Measurements from ENCODE around the gene OLIG1.

Gene OLIG1

DNA sequence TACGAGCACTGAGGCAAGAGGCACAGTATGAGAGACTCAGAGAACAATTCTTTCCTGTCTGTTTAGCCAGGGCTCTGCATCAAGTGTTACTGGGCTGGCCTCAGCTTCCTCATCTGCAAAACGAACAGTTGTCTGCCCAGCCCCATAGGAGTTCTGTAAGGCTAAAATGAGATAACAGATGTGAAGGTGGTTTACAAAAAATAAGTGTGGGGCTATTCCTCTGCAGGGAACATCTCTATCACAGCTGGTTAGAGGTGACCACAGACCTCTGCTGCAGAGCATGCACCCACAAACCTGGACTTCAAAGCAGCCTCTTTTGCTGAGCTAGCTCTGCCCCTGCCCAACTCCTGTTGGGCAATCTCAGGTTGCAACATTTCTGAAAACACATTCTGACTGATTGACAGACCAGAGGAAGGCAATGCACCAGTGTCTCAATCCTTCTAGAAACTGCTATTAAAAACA lies 10.5 kb upstream of the OLIG1 start:
- peaks cover under 1% of the 10 kb centered on the region for H3K4me1 Mint-ChIP-seq
- H3K9me3 Mint-ChIP-seq: peaks cover 2% of the 10 kb centered on the region
- no peak overlapping the region for H3K4me3 Mint-ChIP-seq
- TF ChIP-seq, protein P1, sequence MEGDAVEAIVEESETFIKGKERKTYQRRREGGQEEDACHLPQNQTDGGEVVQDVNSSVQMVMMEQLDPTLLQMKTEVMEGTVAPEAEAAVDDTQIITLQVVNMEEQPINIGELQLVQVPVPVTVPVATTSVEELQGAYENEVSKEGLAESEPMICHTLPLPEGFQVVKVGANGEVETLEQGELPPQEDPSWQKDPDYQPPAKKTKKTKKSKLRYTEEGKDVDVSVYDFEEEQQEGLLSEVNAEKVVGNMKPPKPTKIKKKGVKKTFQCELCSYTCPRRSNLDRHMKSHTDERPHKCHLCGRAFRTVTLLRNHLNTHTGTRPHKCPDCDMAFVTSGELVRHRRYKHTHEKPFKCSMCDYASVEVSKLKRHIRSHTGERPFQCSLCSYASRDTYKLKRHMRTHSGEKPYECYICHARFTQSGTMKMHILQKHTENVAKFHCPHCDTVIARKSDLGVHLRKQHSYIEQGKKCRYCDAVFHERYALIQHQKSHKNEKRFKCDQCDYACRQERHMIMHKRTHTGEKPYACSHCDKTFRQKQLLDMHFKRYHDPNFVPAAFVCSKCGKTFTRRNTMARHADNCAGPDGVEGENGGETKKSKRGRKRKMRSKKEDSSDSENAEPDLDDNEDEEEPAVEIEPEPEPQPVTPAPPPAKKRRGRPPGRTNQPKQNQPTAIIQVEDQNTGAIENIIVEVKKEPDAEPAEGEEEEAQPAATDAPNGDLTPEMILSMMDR (IDR thresholded peaks at IDR 0.05; ENCODE audit: unreplicated experiment in 3 of 3): no peak
- H3K27me3 Mint-ChIP-seq (ENCODE audit: low read depth): peaks cover 86% of the 10 kb centered on the region
- H3K27ac Mint-ChIP-seq: no peak overlapping the region
- no peaks in the 10 kb centered on the region for H3K36me3 Mint-ChIP-seq (ENCODE audit: low read depth)

DNA sequence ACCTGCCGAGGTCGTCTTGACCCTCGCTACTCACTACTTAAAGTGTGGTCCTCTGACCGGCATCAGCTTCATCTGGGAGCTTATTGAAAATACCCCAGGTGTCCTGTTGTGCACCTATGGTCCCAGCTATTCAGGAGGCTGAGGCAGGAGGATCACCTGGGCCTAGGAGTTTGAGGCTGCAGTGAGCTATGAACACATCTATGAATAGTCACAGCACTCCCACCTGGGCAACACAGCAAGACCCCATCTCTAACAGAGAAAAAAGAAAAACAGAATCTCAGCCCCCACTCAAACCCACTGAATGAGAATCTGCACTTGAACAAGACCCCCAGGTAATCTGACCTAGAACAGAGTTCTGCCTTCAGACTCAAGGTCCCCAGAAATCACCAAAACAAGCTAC lies 8.7 kb upstream of the OLIG1 start:
- no peak overlapping the region for H3K4me3 Mint-ChIP-seq
- H3K4me1 Mint-ChIP-seq: peaks cover 9% of the 10 kb centered on the region
- peaks cover 89% of the 10 kb centered on the region for H3K27me3 Mint-ChIP-seq (ENCODE audit: low read depth)
- TF ChIP-seq, protein P1 (IDR thresholded peaks at IDR 0.05; ENCODE audit: unreplicated experiment in 3 of 3): no peak
- peaks cover 2% of the 10 kb centered on the region for H3K9me3 Mint-ChIP-seq
- H3K27ac Mint-ChIP-seq: no peak overlapping the region
- H3K36me3 Mint-ChIP-seq (ENCODE audit: low read depth): no peaks in the 10 kb centered on the region

DNA sequence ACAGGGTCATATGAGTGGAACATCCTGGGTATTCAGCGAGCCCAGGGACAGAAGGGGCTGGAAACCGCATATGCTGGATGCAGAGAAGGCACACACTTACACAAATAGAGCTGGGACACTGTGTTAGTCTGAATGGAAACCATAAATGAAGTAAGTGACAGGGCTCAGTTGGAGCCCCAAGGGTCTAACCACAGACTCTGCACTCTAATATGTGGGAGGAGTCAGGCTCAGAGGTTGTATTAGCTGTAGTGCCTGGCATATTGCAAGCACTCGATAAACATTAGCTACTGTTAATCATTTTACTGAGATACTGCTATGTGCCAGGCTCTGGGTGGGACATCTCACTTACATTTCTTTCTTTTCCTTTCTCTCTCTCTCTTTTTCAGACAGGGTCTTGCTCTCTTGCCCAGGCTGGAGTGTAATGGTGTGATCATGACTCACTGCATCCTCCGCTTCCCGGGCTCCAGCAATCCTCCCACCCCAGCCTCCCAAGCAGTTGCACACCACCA lies 6.5 kb upstream of the OLIG1 start:
- Mint-ChIP-seq H3K27ac (no peak overlapping the region), H3K9me3 (peaks cover 9% of the 10 kb centered on the region), H3K4me3 (no peak overlapping the region), H3K36me3 (ENCODE audit: low read depth) (peaks cover 1% of the 10 kb centered on the region), H3K27me3 (ENCODE audit: low read depth) (peaks cover 98% of the 10 kb centered on the region), H3K4me1 (peaks cover 9% of the 10 kb centered on the region)
- TF ChIP-seq, protein P1 (IDR thresholded peaks at IDR 0.05; ENCODE audit: unreplicated experiment in 3 of 3): no peak

DNA sequence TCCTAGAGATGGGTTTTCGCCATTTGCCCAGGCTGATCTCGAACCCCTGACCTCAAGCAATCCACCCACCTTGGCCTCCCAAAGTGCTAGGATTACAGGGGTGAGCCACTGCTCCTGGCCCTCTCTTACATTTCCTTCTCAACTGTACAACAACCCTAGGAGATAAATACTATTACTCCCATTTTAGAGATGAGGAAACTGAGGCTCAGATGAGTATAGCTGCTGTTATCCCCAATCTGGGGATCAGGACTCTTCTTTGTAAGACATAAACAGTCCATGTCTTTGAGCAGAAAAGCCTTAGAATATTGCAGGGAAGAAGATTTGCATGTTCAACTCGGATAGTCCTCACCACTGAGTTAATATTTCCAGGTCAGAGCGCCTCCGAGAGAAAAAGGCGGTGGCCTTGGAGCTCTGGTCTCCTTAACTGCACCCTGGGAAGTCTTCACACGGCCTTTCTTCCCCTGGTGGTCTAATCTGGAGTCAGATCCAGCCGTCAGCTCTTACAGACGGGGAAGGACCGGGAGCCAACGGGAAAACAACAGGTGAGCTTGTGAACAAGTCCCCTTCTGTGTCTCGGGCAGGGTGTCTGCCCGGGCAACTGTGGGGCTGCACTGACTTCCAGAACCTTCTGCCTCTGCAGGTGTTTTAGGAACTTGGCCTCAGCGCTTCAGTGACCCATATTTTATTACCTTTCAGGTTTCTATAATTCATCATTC lies 5.9 kb upstream of the OLIG1 start:
- Mint-ChIP-seq H3K36me3 (ENCODE audit: low read depth) (peaks cover 4% of the 10 kb centered on the region), H3K27ac (no peak overlapping the region), H3K9me3 (peaks cover 13% of the 10 kb centered on the region), H3K4me3 (no peak overlapping the region), H3K4me1 (peaks cover 9% of the 10 kb centered on the region), H3K27me3 (ENCODE audit: low read depth) (peaks cover 98% of the 10 kb centered on the region)
- TF ChIP-seq, protein P1 (IDR thresholded peaks at IDR 0.05; ENCODE audit: unreplicated experiment in 3 of 3): no peak

DNA sequence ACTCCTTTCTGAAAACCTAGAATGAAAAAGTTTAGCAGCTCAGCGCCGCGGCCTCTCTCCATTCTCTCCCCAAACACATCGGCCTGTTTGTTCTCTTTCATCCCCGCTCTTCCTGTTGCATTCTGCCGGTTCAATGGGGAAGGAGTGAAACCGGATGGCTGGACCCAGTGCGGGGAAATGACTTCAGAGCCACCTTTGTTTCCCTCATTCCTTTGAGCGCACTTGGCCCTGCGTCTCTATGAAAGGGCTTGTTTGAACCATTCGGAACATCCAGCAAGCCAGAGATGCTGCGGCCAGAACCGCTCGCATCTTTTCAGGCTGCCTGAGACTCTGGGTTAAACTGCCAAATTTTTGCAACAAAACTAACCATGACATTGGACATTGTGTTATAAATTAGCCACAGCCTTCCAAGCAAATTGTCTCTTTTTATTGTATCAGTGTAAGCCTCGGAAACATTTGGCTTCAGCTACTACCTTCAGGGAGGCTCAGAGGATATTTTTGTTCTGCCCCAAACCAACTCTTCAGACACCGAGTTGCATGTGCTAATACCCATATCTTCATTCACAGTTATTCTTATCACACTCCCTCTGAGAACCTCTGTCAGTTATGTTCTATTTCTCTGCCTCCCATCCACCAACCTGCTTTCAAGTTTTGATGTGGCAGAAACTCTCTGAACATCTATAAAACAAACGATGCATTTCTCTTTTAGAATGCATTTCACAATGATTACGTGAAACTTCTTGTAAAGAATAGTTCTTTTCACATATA lies 5.1 kb upstream of the OLIG1 start:
- Mint-ChIP-seq H3K27me3 (ENCODE audit: low read depth) (peaks cover 100% of the 10 kb centered on the region), H3K36me3 (ENCODE audit: low read depth) (peaks cover 4% of the 10 kb centered on the region), H3K27ac (no peak overlapping the region), H3K9me3 (peaks cover 18% of the 10 kb centered on the region), H3K4me3 (no peak overlapping the region), H3K4me1 (peaks cover 14% of the 10 kb centered on the region)
- TF ChIP-seq, protein P1 (IDR thresholded peaks at IDR 0.05; ENCODE audit: unreplicated experiment in 3 of 3): no peak
